OCI-LY3 (cell line): ENCODE measurements around the gene PTPRN2.

ENCODE experiments used
- H2AFZ ChIP-seq: fragments of 200-600, 300-600 bp; shearing (Covaris generic); 2 replicates; pipeline ENCODE4 v1.6.0; 2014; ENCODE audit warnings: antibody characterized with exemption, low read depth, low read length
- H3K27ac ChIP-seq: fragments of 200-600, 300-600 bp; sonication (generic); 2 replicates; pipeline ENCODE4 v1.5.1; 2014; ENCODE audit warnings: mild to moderate bottlenecking, low read length, moderate library complexity, mixed read lengths
- H3K27me3 ChIP-seq: fragments of 200-600, 300-600 bp; sonication (generic); 2 replicates; pipeline ENCODE4 v1.6.1; 2014; ENCODE audit warnings: low read depth, low read length, mixed read lengths
- H3K36me3 ChIP-seq: fragments of 200-600, 300-600 bp; sonication (generic); replicated peaks from 2 replicates; pipeline ENCODE3; 2014; ENCODE audit warnings: low read depth, low read length, mixed read lengths
- H3K4me1 ChIP-seq: fragments of 300-600, 200-600 bp; sonication (generic); 2 replicates; pipeline ENCODE4 v1.6.1; 2014; ENCODE audit warnings: low read length, mixed read lengths
- H3K4me2 ChIP-seq: fragments of 200-600, 300-600 bp; sonication (generic); 2 replicates; pipeline ENCODE4 v1.6.1; 2014; ENCODE audit warnings: low read length, mixed read lengths
- H3K4me3 ChIP-seq: fragments of 300-600, 200-600 bp; sonication (generic); 2 replicates; pipeline ENCODE4 v1.5.1; 2014; ENCODE audit warnings: antibody characterized with exemption, mild to moderate bottlenecking, low read length, moderate library complexity
- H3K79me2 ChIP-seq: fragments of 300-600, 200-600 bp; shearing (Covaris generic); 2 replicates; pipeline ENCODE4 v1.6.1; 2014; ENCODE audit warnings: mild to moderate bottlenecking, low read length, mixed read lengths
- H3K9ac ChIP-seq: fragments of 300-600, 200-600 bp; shearing (Covaris generic); 2 replicates; pipeline ENCODE4 v1.6.0; 2014; ENCODE audit warnings: mild to moderate bottlenecking, low read length, moderate library complexity
- H3K9me3 ChIP-seq: fragments of 200-600, 300-600 bp; shearing (Covaris generic); 2 replicates; pipeline ENCODE4 v1.6.1; 2014; ENCODE audit warnings: low read length, mixed read lengths; ENCODE audit not compliant: insufficient read depth
- H4K20me1 ChIP-seq: fragments of 200-600, 300-600 bp; sonication (generic); 2 replicates; pipeline ENCODE4 v1.6.1; 2016; ENCODE audit warnings: low read length, mixed read lengths; ENCODE audit not compliant: insufficient read depth
- CTCF ChIP-seq: fragments of 200-600, 300-600 bp; sonication (generic); IDR thresholded peaks from 2 replicates; pipeline ENCODE4 v1.5.1; 2014; ENCODE audit warnings: antibody characterized with exemption, low read length, low read depth
- EZH2phosphoT487 ChIP-seq: fragments of 200-600 bp; shearing (Covaris generic); IDR thresholded peaks from 2 replicates; pipeline ENCODE4 v1.6.1; 2018; ENCODE audit warnings: antibody characterized with exemption, mixed run types, low read depth

Gene PTPRN2

GRCh38 chr7:158487631-158488151 lies 99.9 kb downstream of the PTPRN2 start:
- Histone ChIP-seq H4K20me1 (no peaks in the 10 kb centered on the region), H2AFZ (no peak overlapping the region), H3K9me3 (no peaks in the 10 kb centered on the region), H3K4me1 (no peaks in the 10 kb centered on the region), H3K4me2 (no peak overlapping the region), H3K27me3 (no peaks in the 10 kb centered on the region), H3K27ac (no peak overlapping the region), H3K79me2 (no peaks in the 10 kb centered on the region), H3K9ac (no peak overlapping the region), H3K36me3 (no peaks in the 10 kb centered on the region), H3K4me3 (no peak overlapping the region)
- TF ChIP-seq CTCF, result no peak

- Histone ChIP-seq H3K4me2 (no peak overlapping the region), H3K9me3 (no peaks in the 10 kb centered on the region), H3K27me3 (no peaks in the 10 kb centered on the region), H3K4me3 (no peak overlapping the region), H4K20me1 (no peaks in the 10 kb centered on the region), H2AFZ (no peak overlapping the region), H3K9ac (no peak overlapping the region), H3K27ac (no peak overlapping the region), H3K79me2 (no peaks in the 10 kb centered on the region), H3K36me3 (no peaks in the 10 kb centered on the region), H3K4me1 (no peaks in the 10 kb centered on the region)
- no peak for TF ChIP-seq EZH2phosphoT487
- no peak for TF ChIP-seq CTCF
Measured at GRCh38 chr7:158486919-158487318, 100.7 kb downstream of the PTPRN2 start.

GRCh38 chr7:158484801-158485531 lies 102.7 kb downstream of the PTPRN2 start:
- H3K27me3 ChIP-seq, result no peaks in the 10 kb centered on the region
- no peak overlapping the region for H3K4me3 ChIP-seq
- no peaks in the 10 kb centered on the region for H3K4me1 ChIP-seq
- no peak overlapping the region for H3K27ac ChIP-seq
- H2AFZ ChIP-seq, result no peak overlapping the region
- no peaks in the 10 kb centered on the region for H3K79me2 ChIP-seq
- no peak for TF ChIP-seq EZH2phosphoT487
- no peak for TF ChIP-seq CTCF
- no peaks in the 10 kb centered on the region for H4K20me1 ChIP-seq
- H3K9me3 ChIP-seq, result no peaks in the 10 kb centered on the region
- H3K36me3 ChIP-seq, result no peaks in the 10 kb centered on the region
- H3K9ac ChIP-seq, result no peak overlapping the region
- no peak overlapping the region for H3K4me2 ChIP-seq

- no peak overlapping the region for H3K9ac ChIP-seq
- H3K4me3 ChIP-seq, result no peak overlapping the region
- no peak overlapping the region for H2AFZ ChIP-seq
- no peaks in the 10 kb centered on the region for H3K36me3 ChIP-seq
- H3K4me2 ChIP-seq, result no peak overlapping the region
- no peak for TF ChIP-seq CTCF
- no peak for TF ChIP-seq EZH2phosphoT487
- no peaks in the 10 kb centered on the region for H3K9me3 ChIP-seq
- H4K20me1 ChIP-seq, result no peaks in the 10 kb centered on the region
- H3K79me2 ChIP-seq, result no peaks in the 10 kb centered on the region
- H3K27ac ChIP-seq, result no peak overlapping the region
- H3K4me1 ChIP-seq, result no peaks in the 10 kb centered on the region
- no peaks in the 10 kb centered on the region for H3K27me3 ChIP-seq
Measured at GRCh38 chr7:158482480-158482879, 105.1 kb downstream of the PTPRN2 start.
